OCI-LY7 (cell line): ENCODE measurements around the gene FBXL17.

Experiments used
- EZH2phosphoT487 ChIP-seq: fragments of 200-600 bp; sonication (generic); IDR thresholded peaks from 2 replicates; pipeline ENCODE4 v1.6.1; 2018; ENCODE audit warnings: low read depth, borderline replicate concordance, mild to moderate bottlenecking, mixed run types, antibody characterized with exemption, low read length, moderate library complexity, mixed read lengths
- TF ChIP-seq, protein P1 (sequence below): fragments of 200-600 bp; sonication (generic); conservative IDR thresholded peaks from 2 replicates; pipeline ENCODE4 v1.5.1; 2014; ENCODE audit warnings: mild to moderate bottlenecking, antibody characterized with exemption, low read length, moderate library complexity, mixed read lengths

GRCh38 chr5:107913494-107913893, 468.4 kb downstream of the FBXL17 start:
- TF ChIP-seq, protein P1, sequence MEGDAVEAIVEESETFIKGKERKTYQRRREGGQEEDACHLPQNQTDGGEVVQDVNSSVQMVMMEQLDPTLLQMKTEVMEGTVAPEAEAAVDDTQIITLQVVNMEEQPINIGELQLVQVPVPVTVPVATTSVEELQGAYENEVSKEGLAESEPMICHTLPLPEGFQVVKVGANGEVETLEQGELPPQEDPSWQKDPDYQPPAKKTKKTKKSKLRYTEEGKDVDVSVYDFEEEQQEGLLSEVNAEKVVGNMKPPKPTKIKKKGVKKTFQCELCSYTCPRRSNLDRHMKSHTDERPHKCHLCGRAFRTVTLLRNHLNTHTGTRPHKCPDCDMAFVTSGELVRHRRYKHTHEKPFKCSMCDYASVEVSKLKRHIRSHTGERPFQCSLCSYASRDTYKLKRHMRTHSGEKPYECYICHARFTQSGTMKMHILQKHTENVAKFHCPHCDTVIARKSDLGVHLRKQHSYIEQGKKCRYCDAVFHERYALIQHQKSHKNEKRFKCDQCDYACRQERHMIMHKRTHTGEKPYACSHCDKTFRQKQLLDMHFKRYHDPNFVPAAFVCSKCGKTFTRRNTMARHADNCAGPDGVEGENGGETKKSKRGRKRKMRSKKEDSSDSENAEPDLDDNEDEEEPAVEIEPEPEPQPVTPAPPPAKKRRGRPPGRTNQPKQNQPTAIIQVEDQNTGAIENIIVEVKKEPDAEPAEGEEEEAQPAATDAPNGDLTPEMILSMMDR: no peak
- TF ChIP-seq EZH2phosphoT487: no peak
